NCI-H2029 treated with DMSO at 0.1 percent for 48 hours (cell line): ENCODE measurements around the gene B4GALT6.

ENCODE experiments used
- DNase-seq: peaks from one replicate; lab custom pipeline; 2025; lab: John Stamatoyannopoulos, UW

B4GALT6 gene

GRCh38 chr18:31658670-31659575, 25.5 kb downstream of the B4GALT6 start:
- DNase-seq, result peak; percentile 30

DNA sequence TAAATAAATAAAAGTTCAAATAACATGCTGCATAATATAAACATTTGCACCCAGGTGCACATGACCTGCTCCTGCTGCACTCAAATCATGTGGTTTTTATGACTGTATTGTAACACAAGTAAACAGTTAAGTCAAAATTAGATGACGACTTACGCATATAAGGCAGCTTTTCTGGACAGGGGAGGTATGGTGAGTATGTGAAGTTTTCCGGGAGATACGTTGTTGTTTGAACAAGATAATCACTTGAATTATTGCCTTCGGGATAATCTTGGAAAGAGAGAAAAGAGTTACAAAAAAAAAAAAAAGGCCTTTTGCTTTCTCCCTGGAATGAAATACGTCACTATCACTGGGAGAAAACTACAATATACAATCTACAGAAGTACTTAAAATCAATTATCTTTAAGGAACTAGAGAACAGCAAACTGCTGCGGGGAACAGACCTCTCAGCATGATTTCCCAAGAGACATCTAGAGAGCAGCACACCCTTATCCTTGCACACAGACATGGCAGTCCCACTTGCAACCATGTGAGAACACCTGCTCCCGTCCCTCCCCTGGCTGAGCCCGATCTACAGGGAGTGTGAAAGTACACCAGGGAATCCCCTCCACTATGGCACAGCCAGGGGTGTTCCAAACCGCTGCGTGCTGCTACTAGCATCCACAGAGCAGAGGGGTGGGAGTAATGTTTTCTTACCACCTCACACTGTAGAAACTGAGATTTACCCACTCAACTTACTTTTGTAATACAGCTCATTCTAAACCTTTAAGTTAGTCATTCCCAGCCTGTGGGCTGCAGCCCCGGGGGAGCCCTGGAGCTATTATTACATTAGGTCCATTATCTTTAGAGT, 26.3 kb downstream of the B4GALT6 start:
- DNase-seq, result no peak

GRCh38 chr18:31656754-31657153, 27.6 kb downstream of the B4GALT6 start:
- DNase-seq, result no peak

GRCh38 chr18:31655354-31655753, 29.0 kb downstream of the B4GALT6 start:
- DNase-seq, result no peak

- no peak for DNase-seq
These were observed 31.5 kb downstream of the B4GALT6 start for GRCh38 chr18:31652877-31653276.

- DNase-seq, result no peak
These were observed 32.0 kb downstream of the B4GALT6 start for GRCh38 chr18:31652357-31652756.

DNA sequence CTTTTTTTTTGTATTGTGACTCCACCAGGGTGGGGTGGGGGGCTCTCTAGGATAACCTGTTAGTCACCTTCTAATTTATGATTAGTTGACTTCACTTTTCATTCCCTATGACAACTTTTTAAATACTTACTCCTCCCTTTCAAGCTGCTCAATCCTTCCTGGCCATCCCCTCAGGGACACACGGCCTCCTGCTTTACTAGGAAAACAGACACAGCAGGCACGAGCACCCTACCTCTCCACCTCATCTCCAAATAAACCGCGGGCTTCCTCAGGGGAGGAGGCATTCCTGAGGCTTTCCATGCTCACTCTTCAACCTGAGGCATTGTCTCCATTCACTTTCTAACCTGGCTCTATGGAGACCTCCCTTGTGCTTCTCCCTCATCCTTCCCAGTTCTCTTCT, 33.0 kb downstream of the B4GALT6 start:
- DNase-seq, result no peak

- DNase-seq, result no peak
These were observed 34.2 kb downstream of the B4GALT6 start for GRCh38 chr18:31649978-31650719.

DNA sequence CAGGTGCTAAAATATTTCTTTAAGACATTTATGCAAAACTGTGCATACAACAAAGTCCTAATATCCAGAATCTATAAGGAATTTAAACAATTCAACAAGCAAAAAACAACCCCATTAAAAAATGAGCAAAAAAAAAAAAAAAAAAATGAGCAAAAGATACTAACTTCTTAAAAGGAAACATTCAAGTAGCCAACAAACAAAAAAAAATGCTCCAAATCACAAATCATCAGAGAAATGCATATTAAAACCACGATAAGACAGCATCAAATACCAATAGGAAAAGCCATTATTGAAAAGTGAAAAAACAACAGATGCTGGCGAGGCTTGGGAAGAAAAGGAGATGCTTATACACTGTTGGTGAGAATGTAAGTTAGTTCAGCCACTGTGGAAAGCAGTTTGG, 34.9 kb downstream of the B4GALT6 start:
- no peak for DNase-seq

DNA sequence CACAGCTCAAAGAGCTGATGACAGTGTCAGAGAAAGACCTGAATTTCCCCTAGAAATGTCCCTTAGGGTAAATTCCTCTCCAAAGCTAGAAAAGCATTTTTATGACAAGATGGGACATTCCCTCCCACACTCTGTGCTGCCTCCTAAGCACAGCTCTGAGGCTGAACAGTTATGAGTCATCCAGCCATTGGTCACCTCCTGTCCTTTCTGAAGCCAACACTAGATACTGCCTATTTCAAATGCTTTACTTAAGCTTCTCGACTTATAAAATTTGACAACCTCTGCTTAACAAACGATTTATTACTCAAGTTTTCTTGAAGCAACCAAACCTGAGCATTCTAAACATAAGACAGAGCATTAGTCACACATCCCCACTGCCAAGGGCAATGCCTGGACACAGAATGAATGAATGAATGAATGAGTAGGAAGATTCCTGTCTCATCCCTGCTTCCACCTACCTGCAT, 35.4 kb downstream of the B4GALT6 start:
- no peak for DNase-seq

GRCh38 chr18:31648458-31648857, 35.9 kb downstream of the B4GALT6 start:
- DNase-seq, result no peak

GRCh38 chr18:31647127-31647753, 37.1 kb downstream of the B4GALT6 start:
- DNase-seq, result no peak

DNA sequence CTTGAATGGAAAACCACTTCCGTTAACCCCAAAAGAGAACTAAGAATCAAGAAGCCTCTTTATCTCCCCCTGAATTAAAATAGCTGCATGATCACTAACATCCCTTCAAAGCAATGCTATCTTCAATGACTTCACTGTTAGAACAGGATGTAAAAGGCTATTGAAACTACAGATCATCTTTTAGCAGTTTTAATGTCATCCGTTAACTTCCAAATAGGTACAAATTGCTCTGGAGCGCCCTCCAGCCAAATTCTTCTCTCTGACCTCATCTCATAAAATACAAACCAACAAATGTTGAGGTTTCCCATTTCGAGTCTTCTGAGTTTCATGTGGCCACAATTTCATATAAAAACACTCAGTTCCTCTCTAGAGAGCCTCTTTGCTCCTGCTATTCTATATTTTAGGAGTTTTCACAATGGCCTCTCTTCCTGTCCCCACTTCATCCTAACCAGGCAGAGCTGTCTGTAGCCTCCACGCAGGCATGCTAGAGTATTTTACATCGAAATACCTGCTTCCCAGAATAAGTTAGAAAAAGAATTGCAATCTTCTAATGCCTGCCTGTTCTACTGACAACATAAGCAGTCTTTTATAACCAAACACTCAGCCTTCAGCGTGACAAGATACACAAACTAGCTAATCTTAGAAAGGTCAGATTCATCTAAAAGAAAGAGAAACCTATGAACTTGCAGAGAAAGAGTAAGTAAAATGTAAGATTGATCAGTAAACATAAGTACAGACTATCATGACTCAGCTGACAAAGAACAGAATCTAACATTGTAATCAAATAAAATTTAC, 37.9 kb downstream of the B4GALT6 start:
- DNase-seq, result no peak

GRCh38 chr18:31645411-31645810, 39.0 kb downstream of the B4GALT6 start:
- no peak for DNase-seq

GRCh38 chr18:31643003-31643402, 41.4 kb downstream of the B4GALT6 start:
- DNase-seq, result no peak

DNA sequence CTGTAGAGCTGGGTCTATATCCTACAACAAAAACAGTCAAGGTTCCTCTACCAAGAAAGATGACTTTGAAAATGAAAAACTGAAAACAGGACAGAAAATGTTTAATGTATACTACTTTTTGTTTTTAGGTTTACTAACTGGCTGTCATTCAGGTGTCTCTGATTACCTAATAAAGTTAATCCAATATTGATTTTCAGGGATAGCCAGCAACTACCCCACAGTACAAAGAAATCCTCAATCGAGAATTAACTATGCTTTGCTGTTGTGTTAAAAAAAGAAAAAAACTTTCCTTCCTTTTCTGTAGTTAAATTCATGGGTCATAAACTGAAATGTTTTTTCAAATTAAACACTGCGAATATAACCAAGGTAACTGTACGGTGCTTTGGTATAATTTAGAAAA, 46.9 kb downstream of the B4GALT6 start:
- DNase-seq, result no peak

DNA sequence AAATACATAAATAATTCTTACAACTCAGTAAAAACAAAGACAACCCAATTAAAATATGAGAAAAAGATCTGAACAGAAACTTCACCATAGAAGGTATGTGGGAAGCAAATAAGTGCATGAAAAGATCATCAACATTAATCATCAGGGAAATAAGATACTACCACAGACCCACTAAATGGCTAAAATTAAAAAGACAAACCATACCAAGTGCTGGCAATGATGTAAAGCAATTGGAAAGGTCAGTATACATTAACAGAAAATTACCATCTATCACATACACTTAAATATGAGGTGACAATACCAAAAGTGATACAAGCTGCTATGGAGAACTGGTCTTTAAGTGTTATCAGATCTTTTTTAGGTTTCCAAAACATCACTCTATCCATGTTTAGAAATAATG, 48.0 kb downstream of the B4GALT6 start:
- no peak for DNase-seq

- no peak for DNase-seq
These were observed 50.1 kb downstream of the B4GALT6 start for GRCh38 chr18:31634331-31634713.

DNA sequence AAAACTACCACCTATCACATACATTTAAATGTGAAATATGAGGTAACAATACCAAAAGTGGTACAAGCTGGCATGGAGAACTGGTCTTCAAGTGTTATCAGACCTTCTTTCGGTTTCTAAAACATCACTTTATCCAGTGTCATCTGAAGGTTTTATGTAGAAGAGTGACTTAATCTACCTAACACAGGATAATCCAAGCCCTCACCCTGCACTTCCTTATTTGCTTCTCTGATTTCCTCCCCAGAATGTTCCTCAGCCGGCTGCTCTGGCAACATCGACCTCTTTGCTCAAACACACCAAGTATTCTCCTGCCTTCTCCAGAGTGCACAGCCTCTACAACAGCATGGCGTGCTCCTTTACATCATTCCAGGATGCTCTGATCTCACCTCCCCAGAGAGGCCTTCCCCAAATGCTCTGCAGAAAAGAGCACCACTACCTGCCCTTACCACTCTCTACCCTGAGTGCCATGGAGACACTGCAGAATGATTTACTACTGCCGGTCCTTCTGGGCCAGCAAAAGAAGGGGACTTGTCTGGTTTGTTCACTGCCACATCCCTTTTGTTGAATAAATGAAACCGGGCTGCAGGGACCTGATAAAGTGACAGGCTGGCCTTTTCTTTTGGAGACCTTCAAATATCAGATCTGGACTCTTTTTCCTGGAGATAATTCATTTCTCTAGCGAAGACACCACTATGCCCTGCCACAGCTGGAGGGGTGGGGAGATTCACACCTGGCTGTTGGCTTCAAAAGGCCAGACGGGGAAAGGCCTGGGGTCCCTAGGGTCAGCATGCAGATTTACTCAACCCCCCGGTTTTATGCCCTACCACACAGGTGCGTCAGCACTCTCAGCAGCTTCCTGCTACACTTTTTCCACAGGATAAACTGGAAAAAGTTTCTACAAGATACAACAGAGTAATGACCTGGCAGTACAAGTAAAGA, 50.7 kb downstream of the B4GALT6 start:
- DNase-seq, result no peak

GRCh38 chr18:31632356-31632755, 52.0 kb downstream of the B4GALT6 start:
- DNase-seq, result no peak
